GM21390 (cell line): ENCODE results near the gene SRP72.
A peak's percentile ranks its signal among the peaks of the same experiment; 100 is the strongest.

Experiments used
- ATAC-seq: cut with Tn5 transposase; IDR thresholded peaks from one replicate; pipeline ENCODE4 v1.9.1; 2021; ENCODE audit not compliant: unreplicated experiment

SRP72 gene

GRCh38 chr4:56540826-56541225 is 73.4 kb downstream of the SRP72 start:
- ATAC-seq, result no peak

GRCh38 chr4:56544573-56545131 is 77.2 kb downstream of the SRP72 start:
- peak; percentile 99 for ATAC-seq

- no peak for ATAC-seq
These were observed 83.2 kb downstream of the SRP72 start for GRCh38 chr4:56550642-56551041.

- no peak for ATAC-seq
These were observed 84.1 kb downstream of the SRP72 start for GRCh38 chr4:56551516-56551915.

- ATAC-seq, result no peak
These were observed 84.9 kb downstream of the SRP72 start for GRCh38 chr4:56552273-56552672.
